SK-MEL-5 (cell line): ENCODE measurements around the gene FNIP2. TPM values are rescaled to one million over a fixed set of nuclear protein-coding genes. Genes with fewer than 3 reads are reported as not detected.
"Not testable (repeated sequence)": the region's sequence is repeated elsewhere in the genome, so short reads cannot be mapped to it uniquely, and the experiment has no call there.

Experiments used
- DNase-seq: peaks from one replicate; pipeline ENCODE4 v3.0.0-alpha.2; 2016; ENCODE audit warnings: low read depth, low spot score
- in situ Hi-C: cut with HindIII; loops from 2 replicates; pipeline ENCODE4 v1.10.0; 2016; ENCODE audit warnings: low sequenced_read_pairs, high pct_unique_total_duplicates, low pct_unique_long_range_greater_than_20kb
- total RNA-seq: library from RNA; depleted of rRNA; stranded (reverse); fragments of >200 nt; shearing (Covaris generic); gene quantifications from 2 replicates; pipeline ENCODE4 v1.2.3, GENCODE V29; 2014

Gene FNIP2
- total RNA-seq, 1 experiment from 2014 or later = 39.7 TPM

DNA sequence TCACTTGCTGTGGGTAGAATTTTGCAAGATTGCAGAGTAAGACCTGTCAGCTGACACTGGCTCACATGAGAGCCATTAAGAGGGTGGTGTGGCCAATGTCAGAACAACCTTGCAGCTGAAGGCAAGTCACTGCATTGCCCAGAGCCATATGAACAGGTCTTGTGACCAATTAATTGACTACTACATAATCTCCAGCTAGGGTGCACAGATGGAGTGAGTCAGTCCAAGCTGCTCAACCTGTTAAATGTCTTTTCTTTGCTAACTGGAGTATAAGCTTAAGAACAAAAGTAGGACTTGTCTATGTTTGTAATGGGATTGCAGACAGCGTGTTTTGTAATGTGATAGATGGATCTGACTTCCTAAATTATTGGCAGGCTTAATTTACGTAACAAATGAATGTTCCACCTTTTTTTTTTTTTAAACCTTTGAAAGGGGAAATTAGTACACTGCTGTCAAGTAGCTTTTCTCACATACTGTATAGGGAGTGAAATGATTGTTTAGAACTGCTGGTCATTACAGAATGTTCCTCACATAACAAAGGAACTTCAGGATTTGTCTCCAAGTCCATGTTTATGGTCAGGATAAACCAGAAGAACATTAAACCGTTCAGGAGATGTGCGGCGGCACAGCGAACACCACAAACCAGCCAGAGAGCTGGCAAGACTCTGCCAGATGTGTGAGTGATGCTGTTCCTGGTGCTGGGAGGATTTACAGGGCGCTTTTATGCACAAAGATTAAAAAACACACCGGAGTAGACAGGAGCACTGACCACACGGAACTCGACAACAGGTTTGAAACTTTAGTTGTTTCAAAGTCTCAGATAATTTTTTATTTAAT, 37.0 kb downstream of the FNIP2 start:
- peak; percentile 85 for DNase-seq
- in situ Hi-C loops = no loop called here

DNA sequence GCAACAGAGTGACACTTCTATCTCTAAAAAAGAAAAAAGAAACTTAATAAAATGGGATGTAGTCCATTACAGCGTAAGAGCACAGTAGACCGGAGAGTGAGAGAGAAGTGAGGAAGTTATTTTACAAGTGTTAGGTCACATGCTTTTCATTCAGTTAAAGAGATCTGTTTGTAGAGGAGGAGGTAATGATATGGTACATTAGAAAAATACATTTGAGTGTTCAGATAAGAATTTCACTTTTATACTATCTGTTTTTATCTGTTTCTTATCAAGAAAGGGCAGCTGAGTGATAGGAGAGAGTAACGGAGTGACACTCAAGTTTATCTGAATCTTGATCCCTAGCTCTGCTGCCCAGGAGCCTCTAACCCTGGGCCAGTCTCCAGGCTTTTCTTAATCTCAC, 38.9 kb downstream of the FNIP2 start:
- no peak for DNase-seq
- in situ Hi-C loops = no loop called here

DNA sequence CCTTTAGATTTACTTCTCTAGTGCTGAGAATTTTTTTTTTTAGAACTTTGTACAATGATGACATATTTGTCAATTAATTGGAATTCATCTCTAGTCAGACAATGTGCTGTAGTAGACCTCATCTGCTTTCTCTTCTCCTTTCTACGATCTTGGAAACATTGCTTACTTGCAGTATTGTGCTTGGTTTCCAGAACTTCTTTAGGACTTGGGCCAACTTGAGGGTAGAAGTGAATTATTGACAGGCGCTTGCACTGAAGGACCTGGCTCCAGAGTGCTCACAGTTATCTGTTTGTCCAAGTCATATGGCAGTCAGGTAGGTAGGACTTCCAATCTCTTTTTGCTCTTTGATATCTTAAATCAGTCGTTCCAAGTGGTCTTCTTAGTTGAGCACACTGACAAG, 39.6 kb downstream of the FNIP2 start:
- in situ Hi-C loops = no loop called here

DNA sequence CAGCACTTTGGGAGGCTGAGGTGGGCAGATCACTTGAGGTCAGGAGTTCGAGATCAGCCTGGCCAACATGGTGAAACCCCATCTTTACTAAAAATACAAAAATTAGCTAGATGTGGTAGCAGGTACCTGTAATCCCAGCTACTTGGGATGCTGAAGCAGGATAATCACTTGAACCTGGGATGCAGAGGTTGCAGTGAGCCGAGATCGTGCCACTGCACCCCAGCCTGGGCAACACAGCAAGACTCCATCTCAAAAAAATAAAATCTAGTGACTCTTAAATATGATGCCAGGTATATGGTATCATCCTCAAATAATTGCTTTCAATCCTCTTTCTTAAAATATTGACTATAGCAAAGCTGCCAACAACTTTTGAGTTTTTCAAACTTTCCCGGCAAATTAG, 40.4 kb downstream of the FNIP2 start:
- DNase-seq, in situ Hi-C loops: not testable (repeated sequence)

More for the DNA sequence above, 39.6 kb downstream of the FNIP2 start:
- DNase-seq = no peak

DNA sequence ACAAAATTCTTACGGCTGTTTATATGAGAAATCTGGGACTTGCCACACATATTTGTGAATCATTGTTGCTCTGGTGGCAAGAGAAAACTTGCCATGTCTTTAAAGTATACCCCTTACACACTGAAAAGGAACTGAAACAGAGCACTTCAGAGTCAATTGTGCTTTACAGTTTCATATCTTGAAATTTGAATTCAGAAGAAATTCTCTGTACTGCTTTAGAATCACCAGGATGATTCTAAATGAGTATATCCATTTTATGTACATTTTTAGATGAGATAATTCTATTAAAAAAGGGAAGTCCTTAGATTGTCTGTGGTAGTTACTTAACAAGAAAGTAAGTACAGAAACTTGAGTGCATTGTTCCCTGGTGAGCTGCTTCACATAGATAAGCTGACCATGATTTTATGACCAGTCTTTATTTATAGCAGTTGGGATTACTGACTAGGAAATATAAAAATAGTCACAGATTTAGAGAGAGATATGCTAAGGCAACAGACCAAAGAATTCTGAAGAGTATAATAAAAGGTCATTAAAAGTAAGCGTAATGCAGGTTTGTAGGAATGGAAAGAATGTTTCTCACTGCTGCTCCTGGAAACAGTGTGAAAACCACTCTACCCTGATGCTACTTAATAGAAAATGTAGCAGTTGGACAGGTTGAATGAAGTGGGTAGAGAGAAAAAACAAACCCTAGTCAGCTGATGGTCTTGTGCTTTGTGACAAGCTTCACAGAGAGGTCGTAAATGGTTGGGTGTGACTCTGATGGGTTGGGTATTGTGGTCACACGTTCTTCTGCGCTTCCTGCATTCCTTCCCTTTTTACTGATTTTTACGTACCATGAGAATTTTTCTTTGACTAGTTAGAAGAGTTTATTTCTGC, 41.0 kb downstream of the FNIP2 start:
- peak; percentile 89 for DNase-seq
- in situ Hi-C loops = no loop called here

DNA sequence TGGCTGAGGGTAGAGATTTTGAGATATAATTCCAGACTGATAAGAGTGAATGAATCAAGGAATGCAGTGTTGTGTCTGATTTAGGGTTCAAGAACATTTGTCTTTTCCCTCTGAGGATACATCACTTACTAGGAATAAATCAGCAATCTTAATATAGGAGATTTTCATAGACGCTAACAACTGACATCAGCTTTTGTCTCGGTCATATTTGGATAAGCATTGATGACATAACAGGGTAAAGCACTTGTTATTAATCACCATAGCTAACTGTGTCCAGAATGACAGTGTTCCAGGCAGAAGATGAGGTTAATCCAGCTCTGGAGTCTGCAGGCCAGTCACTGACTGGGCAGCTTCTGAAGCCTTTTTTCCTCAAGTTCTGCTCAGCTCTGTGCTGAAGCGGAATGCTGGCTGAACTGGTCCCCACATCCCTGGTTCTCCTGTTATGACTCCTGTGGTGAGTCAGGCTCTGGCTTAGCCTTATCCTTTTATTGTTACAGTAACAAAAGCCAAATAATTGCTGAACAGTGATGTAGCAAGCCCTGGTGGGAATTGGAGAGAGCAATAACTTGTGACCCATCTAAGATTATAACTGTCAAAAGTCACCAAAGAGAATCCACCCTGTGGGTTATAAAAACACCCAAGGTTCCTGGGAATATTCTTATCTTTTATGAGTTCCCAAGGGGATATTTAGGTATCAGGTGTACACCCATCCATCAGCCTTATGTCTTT, 41.8 kb downstream of the FNIP2 start:
- in situ Hi-C loops = no loop called here
- DNase-seq = peak; percentile 27

DNA sequence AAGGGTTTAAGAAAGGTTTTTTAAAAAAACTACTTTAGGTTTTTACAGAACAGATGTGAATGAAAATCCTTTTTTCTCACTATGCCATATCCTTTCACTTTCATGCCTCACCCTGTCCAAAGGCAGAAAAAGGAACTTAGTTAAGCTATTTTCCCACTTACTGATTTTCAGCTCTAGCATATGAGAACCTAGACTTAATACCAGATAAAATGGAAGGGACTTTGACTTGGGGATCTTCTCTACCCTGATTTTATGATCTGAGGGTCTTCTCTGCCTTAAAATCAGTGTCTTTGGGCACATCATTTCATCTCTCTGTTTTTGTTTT, 42.4 kb downstream of the FNIP2 start:
- DNase-seq = no peak
- in situ Hi-C loops = no loop called here

DNA sequence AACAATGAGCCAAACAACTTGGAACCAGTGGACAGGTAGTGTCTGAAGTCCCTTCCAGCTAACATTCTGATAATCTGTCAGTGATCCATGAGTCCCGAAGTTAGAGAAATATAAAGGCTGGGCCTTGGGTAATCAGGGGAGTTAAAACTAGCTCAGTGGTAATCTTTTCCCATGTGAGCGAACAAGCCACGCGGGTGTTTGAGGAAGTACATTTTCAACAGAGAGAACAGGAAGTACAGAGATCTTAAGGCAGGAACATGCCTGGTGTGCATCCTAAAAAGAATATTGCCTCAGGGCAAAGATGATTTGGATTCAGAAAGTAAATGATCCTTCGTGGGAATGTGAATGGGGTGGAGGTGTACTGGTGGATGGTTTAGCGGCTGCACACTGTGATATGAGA, 42.9 kb downstream of the FNIP2 start:
- peak; percentile 67 for DNase-seq
- in situ Hi-C loops = no loop called here

DNA sequence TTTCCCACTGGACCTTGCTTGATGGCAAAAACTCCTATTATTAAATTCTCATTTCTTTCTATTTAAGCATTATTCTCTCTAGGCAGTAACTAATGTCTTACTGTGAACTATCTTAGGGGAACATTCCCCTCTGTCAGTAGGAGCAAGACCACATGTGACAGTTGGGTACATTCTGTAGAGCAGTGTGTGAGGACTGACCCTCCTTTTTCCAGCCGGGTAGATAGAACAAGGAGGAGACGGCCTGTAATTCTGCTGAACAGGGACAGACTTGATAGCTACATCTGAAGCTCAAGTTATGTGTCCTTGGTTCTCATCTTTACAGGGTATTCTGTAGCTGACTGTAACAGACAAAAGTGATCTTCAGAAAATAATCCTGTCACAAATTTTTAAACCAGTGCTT, 43.3 kb downstream of the FNIP2 start:
- in situ Hi-C loops = no loop called here

DNA sequence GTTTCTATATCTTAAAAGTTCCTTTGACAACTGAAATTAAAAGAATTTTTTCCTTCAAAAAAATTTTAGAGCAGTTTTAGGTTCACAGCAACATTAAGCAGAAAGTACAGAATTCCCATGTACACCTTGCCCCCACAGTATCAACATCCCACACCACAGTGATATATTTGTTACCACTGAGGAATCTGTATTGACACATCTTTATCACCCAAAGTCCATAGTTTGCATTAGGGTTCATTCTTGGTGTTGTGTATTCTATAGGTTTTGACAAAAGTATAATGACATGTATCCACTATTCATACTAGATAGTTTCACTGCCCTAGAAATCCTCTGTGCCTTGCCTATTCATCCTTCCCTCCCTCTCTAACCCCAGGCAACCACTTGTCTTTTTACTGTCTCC, 43.7 kb downstream of the FNIP2 start:
- DNase-seq = no peak
- in situ Hi-C loops = no loop called here

More for the DNA sequence above, 43.3 kb downstream of the FNIP2 start:
- no peak for DNase-seq

DNA sequence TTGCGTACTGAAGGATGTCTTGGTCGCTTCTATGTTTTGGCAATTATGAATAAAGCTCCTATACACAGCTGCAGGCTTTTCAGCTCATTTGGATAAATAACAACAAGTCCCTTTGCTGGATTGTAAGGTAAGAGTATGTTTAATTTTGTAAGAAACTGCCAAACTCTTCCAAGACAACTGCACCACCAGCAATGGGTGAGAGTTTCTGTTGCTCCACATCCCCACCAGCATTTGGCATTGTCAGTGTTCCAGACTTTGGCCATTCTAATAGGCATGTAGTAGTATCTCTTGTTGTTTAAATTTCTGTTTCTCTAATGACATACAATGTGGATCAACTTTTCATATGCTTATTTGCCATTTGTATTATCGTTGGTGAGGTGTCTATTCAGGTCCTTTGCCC, 44.3 kb downstream of the FNIP2 start:
- in situ Hi-C loops = no loop called here
- DNase-seq = no peak

DNA sequence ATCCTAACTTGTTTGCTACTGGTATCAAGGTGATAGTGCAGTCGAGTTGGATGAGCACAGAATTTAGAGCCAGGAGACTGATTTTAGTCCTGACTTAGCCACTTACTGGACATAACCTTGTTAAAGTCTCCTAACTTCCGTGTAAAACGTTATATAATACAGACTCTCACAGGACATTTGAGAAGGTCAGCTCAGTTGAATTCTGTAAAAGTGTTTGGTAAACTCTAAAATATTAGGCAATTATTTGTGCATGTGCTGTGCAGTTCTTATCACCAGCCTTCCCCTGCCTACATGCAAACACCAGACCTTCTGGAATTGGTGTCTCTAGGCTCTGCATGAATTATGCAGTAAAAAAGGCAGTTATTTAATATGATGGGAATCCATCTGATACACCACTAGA, 45.4 kb downstream of the FNIP2 start:
- in situ Hi-C loops = no loop called here
- no peak for DNase-seq

DNA sequence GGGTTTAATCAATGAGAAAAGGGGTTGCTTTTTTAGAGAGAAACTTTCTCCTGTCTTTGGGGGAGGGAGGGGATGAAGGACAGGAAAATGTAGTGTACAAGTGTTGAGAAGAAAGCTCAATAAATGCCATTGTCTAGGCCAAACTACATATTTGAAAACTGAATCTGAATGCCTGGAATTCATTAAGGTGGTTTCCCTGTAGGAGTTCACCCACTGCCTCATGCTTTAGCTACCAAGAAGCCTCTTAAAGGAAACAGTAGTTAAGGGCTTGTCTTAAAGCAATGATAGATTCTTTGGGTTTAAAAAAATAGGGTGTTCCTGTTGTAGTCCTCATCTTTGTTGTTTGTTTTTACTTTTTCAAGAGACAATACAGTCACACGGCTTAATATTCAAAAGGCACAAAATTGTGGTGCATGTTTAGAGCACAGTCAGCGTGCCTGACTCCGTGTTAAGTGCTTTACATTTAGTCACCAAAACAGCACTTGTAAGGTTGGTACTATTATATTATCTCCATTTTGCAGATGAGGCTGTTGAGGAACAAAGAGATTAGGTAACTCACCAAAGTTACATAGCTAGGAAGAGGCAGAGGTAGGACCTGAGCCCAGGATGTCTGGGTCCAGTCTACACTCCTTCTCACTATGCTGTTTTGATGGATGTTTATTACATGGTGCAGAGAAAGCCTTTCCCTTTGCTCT, 46.0 kb downstream of the FNIP2 start:
- DNase-seq = peak; percentile 47
- in situ Hi-C loops = no loop called here

DNA sequence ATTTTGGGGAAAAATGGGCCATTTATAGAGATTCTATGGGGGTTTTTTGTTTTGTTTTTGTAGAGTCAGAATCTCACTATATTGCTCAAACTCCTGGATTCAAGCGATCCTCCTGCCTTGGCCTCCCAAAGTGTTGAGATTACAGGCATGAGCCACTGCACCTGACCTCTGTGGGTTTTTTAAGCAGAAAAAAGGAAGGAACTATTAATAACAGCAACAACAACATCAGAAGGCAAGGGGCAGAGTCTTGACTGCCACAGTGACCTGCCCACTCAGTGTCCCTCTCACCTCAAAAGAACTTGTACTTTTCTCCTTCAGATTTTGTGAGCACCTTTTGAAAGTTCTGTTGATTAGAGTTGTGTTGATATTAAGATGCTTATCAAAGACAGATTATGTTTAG, 48.1 kb downstream of the FNIP2 start:
- no peak for DNase-seq
- in situ Hi-C loops = no loop called here

DNA sequence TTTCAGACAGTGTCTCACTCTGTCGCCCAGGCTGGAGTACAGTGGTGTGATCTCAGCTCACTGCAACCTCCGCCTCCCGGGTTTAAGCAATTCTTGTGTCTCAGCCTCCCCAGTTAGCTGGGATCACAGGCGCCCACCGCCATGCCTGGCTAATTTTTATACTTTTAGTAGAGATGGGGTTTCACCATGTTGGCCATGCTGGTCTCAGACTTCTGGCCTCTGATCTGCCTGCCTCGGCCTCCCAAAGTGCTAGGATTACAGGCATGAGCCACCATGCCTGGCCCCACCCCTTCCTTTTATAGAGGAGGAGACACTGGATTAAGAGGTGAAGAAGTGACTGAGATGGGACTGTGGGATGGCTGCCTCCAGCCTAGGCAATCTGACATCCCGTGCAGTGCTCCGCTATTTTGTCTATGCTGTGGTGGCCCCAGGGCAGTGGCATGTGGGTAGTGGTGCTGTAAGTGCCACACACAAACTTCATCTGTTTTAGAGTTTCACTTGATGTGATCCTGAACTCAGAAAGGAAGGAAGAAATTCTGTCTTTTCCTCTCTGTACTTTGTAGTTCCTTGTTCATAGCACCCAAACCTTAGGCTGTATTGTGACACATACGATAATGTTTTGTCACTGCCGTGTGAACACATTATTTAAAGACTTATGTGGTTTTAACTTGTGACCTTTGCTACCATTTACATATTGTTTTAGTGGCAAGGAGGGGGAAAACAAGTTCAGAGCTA, 48.9 kb downstream of the FNIP2 start:
- in situ Hi-C loops = no loop called here
- peak; percentile 56 for DNase-seq

DNA sequence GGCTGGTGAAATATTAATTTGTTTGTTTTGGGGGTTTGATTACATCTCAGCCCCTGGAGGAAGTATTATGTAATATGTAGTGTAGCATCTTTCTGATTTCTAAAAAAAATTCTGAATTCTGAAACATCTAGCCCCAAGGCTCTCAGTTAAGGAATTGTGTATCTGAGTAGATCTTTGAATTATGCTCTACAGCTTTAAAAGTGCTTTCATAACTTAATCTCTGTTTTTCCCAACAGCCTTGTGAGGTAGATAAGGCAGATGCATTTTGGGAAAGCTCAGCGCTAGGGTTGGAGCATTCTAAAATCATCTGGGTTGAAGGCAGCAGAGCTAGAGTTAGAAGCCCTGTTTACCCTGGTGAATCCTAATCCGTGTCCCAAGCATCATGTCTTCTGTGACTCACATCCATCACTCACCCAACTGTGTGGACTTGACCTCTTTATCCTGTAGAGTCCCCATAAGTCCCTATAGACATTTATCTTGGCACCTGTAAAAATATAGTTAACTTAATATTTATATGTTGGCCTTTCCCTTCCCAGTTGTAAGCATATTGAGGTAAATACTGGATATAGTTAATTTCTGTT, 49.8 kb downstream of the FNIP2 start:
- DNase-seq = no peak
- in situ Hi-C loops = no loop called here
